SK-N-SH (cell line): ENCODE results near the gene RNF223. TPM values are rescaled to one million over a fixed set of nuclear protein-coding genes. Genes with fewer than 3 reads are reported as not detected.

ENCODE experiments used
- CTCF ChIA-PET: fragments of 300-600, 350-600 bp; formaldehyde crosslinking; extraction: SDS; loops from one replicate; lab custom pipeline; 2021; lab: Yijun Ruan, JAX
- POLR2A ChIA-PET: fragments of 350-600 bp; sonication (Branson Sonifier 250); formaldehyde crosslinking; extraction: SDS; loops from one replicate; lab custom pipeline; 2020; ENCODE audit warnings: antibody characterized with exemption, inconsistent platforms; lab: Yijun Ruan, JAX
- DNase-seq: peaks from one replicate; pipeline ENCODE4 v3.0.0; 2012
- H2AFZ ChIP-seq: fragments of 200-600 bp; sonication (generic); 2 replicates; pipeline ENCODE4 v1.8.1; 2016; ENCODE audit warnings: antibody characterized with exemption, mild to moderate bottlenecking, low read depth
- H3F3A ChIP-seq: fragments of 200-600 bp; sonication (generic); replicated peaks from 2 replicates; pipeline ENCODE3; 2016; ENCODE audit warnings: antibody characterized with exemption, mild to moderate bottlenecking; ENCODE audit not compliant: insufficient read depth
- H3K27ac ChIP-seq, 2 experiments: fragments of 200-500 bp in 1 of 2; fragments of 200-600 bp in 1 of 2; sonication (Bioruptor generic) in 1 of 2; sonication (generic), shearing (Covaris generic) in 1 of 2; 2 replicates each; pipeline versions ENCODE4 v1.5.1 to v1.6.1; 2014 to 2016; ENCODE audit warnings: low read depth in 2 of 2, inconsistent platforms in 1 of 2, low read length in 1 of 2, mild to moderate bottlenecking in 1 of 2, mixed read lengths in 1 of 2
- H3K27me3 ChIP-seq: fragments of 200-600 bp; sonication (generic), shearing (Covaris generic); 2 replicates; pipeline ENCODE4 v1.6.1; 2016; ENCODE audit warnings: mixed run types; ENCODE audit not compliant: insufficient read depth
- H3K36me3 ChIP-seq, 2 experiments: fragments of 200-500 bp in 1 of 2; fragments of 200-600 bp in 1 of 2; sonication (Bioruptor generic) in 1 of 2; sonication (generic) in 1 of 2; replicated peaks in 1 of 2; 2 replicates each; pipeline versions ENCODE3 to v1.5.1; 2014 to 2016; ENCODE audit warnings: low read length in 1 of 2, mild to moderate bottlenecking in 1 of 2; ENCODE audit not compliant: insufficient read depth in 2 of 2, control insufficient read depth in 1 of 2
- H3K4me1 ChIP-seq, 2 experiments: fragments of 200-500 bp in 1 of 2; fragments of 200-600 bp in 1 of 2; sonication (Bioruptor generic) in 1 of 2; sonication (generic), shearing (Covaris generic) in 1 of 2; 2 replicates each; pipeline versions ENCODE4 v1.5.1 to v1.6.1; 2014 to 2016; ENCODE audit warnings: low read depth in 1 of 2, low read length in 1 of 2, mixed run types in 1 of 2; ENCODE audit not compliant: insufficient read depth in 2 of 2, control insufficient read depth in 1 of 2
- H3K4me2 ChIP-seq: fragments of 200-600 bp; sonication (generic), shearing (Covaris generic); 2 replicates; pipeline ENCODE4 v1.6.1; 2017; ENCODE audit warnings: mixed run types
- H3K4me3 ChIP-seq, 2 experiments: fragments of 200-500 bp in 1 of 2; fragments of 200-600 bp in 1 of 2; sonication (Bioruptor generic) in 1 of 2; sonication (generic), shearing (Covaris generic) in 1 of 2; 2 replicates each; pipeline versions ENCODE4 v1.5.1 to v1.8.1; 2014 to 2016; ENCODE audit warnings: low read depth in 2 of 2, inconsistent platforms in 1 of 2, low read length in 1 of 2, mild to moderate bottlenecking in 1 of 2, mixed read lengths in 1 of 2, moderate library complexity in 1 of 2
- H3K79me2 ChIP-seq: fragments of 200-600 bp; sonication (generic); 2 replicates; pipeline ENCODE4 v1.8.1; 2017; ENCODE audit warnings: mild to moderate bottlenecking; ENCODE audit not compliant: insufficient read depth
- H3K9ac ChIP-seq: fragments of 200-600 bp; sonication (generic); 2 replicates; pipeline ENCODE4 v1.6.1; 2017; ENCODE audit warnings: mixed run types
- H3K9me2 ChIP-seq: fragments of 200-600 bp; sonication (generic); 2 replicates; pipeline ENCODE4 v1.6.1; 2017; ENCODE audit warnings: mixed run types
- H3K9me3 ChIP-seq: fragments of 200-600 bp; sonication (generic); 2 replicates; pipeline ENCODE4 v1.6.1; 2017; ENCODE audit warnings: mixed run types, mild to moderate bottlenecking, moderate library complexity
- H4K20me1 ChIP-seq: fragments of 200-600 bp; sonication (generic); 2 replicates; pipeline ENCODE4 v1.6.1; 2017; ENCODE audit warnings: mild to moderate bottlenecking, mixed run types; ENCODE audit not compliant: insufficient read depth
- NFIC ChIP-seq: IDR thresholded peaks from 2 replicates; pipeline ENCODE4 v1.4.0; 2012; ENCODE audit warnings: borderline replicate concordance
- RXRA ChIP-seq: IDR thresholded peaks from 2 replicates; pipeline ENCODE4 v1.4.0; 2012; ENCODE audit warnings: low read depth, mild to moderate bottlenecking, borderline replicate concordance
- SIN3A ChIP-seq: IDR thresholded peaks from 2 replicates; pipeline ENCODE4 v1.6.1; 2012; ENCODE audit warnings: low read depth, mild to moderate bottlenecking, low read length, moderate library complexity, borderline replicate concordance
- WGBS: methylation state at CpG from one replicate; pipeline ENCODE4 v1.1.6; 2017; ENCODE audit warnings: low lambda C conversion rate; 5-methylcytosine and 5-hydroxymethylcytosine counted together
- polyA plus RNA-seq, 3 experiments: library from polyadenylated mRNA; depleted of rRNA; stranded (reverse); fragments of >200 nt; gene quantifications; 2 replicates each; pipeline ENCODE4 v1.2.3, GENCODE V29; 2012
- TF ChIP-seq, protein P1 (sequence below): IDR thresholded peaks from 2 replicates; pipeline ENCODE4 v1.4.0; 2012; ENCODE audit warnings: low read depth
- TF ChIP-seq, protein P2 (sequence below): IDR thresholded peaks from 2 replicates; pipeline ENCODE4; 2012
- TF ChIP-seq, protein P3 (sequence below): fragments of 200-600 bp; sonication (generic); IDR thresholded peaks from 2 replicates; pipeline ENCODE4 v1.6.1; 2017; ENCODE audit warnings: antibody characterized with exemption, mild to moderate bottlenecking, moderate library complexity
- TF ChIP-seq, protein P4 (sequence below): fragments of 150-350 bp; IDR thresholded peaks from 2 replicates; pipeline ENCODE4 v1.6.1; 2017; ENCODE audit warnings: antibody characterized with exemption, low read length, low read depth, borderline replicate concordance
- TF ChIP-seq, protein P5 (sequence below): IDR thresholded peaks from 2 replicates; pipeline ENCODE4 v1.4.0; 2012; ENCODE audit warnings: low read depth, borderline replicate concordance

The RNF223 gene
- polyA plus RNA-seq, 1 of the 3 experiments (the other 2 are of a cell fraction), result not detected

DNA sequence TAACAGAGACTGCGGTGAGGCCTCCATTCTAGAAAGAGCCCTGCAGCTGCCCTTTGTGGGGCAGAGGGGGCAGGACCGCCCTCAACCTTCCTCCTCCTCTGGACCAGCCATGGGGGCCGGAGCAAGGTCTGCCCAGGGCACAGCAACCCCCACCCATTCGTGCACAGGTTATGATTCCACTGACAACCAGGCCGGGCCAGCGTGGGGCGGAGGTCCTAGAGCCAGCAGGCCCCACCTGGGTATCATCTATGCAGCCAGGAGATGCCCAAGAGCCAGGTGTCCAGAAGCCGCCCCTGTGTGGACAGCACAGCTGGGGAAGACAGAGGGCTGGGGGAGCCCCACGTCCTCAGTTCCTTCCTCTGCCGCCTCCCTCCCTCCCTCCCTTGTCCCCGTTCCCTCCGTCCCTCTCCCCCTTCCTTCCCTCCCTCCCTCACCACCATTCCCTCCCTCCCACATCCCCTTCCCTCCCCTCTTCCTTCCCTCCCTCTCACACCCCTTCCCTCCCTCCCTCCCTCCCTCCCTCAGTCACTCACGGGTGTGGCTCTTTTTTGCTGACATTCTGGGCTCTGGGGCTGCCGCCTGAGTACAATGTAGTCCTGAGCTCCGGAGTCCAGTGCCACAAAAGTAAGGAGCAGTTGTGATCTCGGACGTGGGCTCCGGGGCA, 12.3 kb downstream of the RNF223 start:
- Histone ChIP-seq H2AFZ (no peak overlapping the region), H3K27me3 (peaks cover 20% of the 10 kb centered on the region; the same call in 1 of the 2 replicates), H3F3A (peaks cover 13% of the 10 kb centered on the region), H3K79me2 (no peaks in the 10 kb centered on the region), H3K27ac (no peak overlapping the region)
- DNase-seq, result no peak
- CTCF ChIA-PET, result interaction anchor here (0.9 to 15.4 kb wide), 17 partner anchors 11 to 229 kb away, joined by 3 to 216 read pairs (median 7); partner anchors contain the start of genes AGRN, PERM1 and RNF223
- TF ChIP-seq, protein P1, sequence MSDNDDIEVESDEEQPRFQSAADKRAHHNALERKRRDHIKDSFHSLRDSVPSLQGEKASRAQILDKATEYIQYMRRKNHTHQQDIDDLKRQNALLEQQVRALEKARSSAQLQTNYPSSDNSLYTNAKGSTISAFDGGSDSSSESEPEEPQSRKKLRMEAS, result no peak
- TF ChIP-seq, protein P2, sequence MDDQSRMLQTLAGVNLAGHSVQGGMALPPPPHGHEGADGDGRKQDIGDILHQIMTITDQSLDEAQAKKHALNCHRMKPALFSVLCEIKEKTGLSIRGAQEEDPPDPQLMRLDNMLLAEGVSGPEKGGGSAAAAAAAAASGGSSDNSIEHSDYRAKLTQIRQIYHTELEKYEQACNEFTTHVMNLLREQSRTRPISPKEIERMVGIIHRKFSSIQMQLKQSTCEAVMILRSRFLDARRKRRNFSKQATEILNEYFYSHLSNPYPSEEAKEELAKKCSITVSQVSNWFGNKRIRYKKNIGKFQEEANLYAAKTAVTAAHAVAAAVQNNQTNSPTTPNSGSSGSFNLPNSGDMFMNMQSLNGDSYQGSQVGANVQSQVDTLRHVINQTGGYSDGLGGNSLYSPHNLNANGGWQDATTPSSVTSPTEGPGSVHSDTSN, result no peak
- TF ChIP-seq, protein P3, sequence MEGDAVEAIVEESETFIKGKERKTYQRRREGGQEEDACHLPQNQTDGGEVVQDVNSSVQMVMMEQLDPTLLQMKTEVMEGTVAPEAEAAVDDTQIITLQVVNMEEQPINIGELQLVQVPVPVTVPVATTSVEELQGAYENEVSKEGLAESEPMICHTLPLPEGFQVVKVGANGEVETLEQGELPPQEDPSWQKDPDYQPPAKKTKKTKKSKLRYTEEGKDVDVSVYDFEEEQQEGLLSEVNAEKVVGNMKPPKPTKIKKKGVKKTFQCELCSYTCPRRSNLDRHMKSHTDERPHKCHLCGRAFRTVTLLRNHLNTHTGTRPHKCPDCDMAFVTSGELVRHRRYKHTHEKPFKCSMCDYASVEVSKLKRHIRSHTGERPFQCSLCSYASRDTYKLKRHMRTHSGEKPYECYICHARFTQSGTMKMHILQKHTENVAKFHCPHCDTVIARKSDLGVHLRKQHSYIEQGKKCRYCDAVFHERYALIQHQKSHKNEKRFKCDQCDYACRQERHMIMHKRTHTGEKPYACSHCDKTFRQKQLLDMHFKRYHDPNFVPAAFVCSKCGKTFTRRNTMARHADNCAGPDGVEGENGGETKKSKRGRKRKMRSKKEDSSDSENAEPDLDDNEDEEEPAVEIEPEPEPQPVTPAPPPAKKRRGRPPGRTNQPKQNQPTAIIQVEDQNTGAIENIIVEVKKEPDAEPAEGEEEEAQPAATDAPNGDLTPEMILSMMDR, result no peak
- TF ChIP-seq RXRA, result no peak
- no peak for TF ChIP-seq NFIC
- TF ChIP-seq, protein P4, sequence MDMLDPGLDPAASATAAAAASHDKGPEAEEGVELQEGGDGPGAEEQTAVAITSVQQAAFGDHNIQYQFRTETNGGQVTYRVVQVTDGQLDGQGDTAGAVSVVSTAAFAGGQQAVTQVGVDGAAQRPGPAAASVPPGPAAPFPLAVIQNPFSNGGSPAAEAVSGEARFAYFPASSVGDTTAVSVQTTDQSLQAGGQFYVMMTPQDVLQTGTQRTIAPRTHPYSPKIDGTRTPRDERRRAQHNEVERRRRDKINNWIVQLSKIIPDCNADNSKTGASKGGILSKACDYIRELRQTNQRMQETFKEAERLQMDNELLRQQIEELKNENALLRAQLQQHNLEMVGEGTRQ, result no peak
- TF ChIP-seq, protein P5, sequence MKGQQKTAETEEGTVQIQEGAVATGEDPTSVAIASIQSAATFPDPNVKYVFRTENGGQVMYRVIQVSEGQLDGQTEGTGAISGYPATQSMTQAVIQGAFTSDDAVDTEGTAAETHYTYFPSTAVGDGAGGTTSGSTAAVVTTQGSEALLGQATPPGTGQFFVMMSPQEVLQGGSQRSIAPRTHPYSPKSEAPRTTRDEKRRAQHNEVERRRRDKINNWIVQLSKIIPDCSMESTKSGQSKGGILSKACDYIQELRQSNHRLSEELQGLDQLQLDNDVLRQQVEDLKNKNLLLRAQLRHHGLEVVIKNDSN, result no peak
- TF ChIP-seq SIN3A, result no peak
- TF ChIP-seq, all 33 proteins: peak for 0
- peaks cover 0 to 6% of the 10 kb centered on the region in 2 experiments; a peak in 1 of 4 replicates for H3K4me1 ChIP-seq
- H3K36me3 ChIP-seq, result no peaks in the 10 kb centered on the region
- no peaks in the 10 kb centered on the region for H3K9me2 ChIP-seq
- H3K4me2 ChIP-seq, result no peak overlapping the region
- peaks cover 6% of the 10 kb centered on the region; the same call in 1 of the 2 replicates for H4K20me1 ChIP-seq
- no peaks in the 10 kb centered on the region for H3K9me3 ChIP-seq
- WGBS, result 40% methylated on average over 9 of the region's 18 CpGs
- H3K4me3 ChIP-seq, result no peak overlapping the region
- no peak overlapping the region for H3K9ac ChIP-seq
- POLR2A ChIA-PET, result no interaction called here
